GM18951 (cell line): ENCODE measurements around the gene LHX3.

ENCODE experiments used
- POLR2A ChIP-seq: IDR thresholded peaks from 4 replicates; pipeline ENCODE4 v1.6.1; 2011; ENCODE audit warnings: mild to moderate bottlenecking; ENCODE audit not compliant: insufficient read length, insufficient read depth; ENCODE audit errors: extremely low read depth
- in situ Hi-C: fragments of 300-500 bp; cut with MboI; formaldehyde crosslinking; loops from one replicate; pipeline ENCODE4 v1.12.0; 2022; ENCODE audit warnings: low sequenced_read_pairs, mixed read lengths, inconsistent platforms; ENCODE audit not compliant: unreplicated experiment

Gene LHX3

GRCh38 chr9:136193127-136193890 is 11.6 kb downstream of the LHX3 start:
- in situ Hi-C loops = no loop called here
- TF ChIP-seq POLR2A = no peak

DNA sequence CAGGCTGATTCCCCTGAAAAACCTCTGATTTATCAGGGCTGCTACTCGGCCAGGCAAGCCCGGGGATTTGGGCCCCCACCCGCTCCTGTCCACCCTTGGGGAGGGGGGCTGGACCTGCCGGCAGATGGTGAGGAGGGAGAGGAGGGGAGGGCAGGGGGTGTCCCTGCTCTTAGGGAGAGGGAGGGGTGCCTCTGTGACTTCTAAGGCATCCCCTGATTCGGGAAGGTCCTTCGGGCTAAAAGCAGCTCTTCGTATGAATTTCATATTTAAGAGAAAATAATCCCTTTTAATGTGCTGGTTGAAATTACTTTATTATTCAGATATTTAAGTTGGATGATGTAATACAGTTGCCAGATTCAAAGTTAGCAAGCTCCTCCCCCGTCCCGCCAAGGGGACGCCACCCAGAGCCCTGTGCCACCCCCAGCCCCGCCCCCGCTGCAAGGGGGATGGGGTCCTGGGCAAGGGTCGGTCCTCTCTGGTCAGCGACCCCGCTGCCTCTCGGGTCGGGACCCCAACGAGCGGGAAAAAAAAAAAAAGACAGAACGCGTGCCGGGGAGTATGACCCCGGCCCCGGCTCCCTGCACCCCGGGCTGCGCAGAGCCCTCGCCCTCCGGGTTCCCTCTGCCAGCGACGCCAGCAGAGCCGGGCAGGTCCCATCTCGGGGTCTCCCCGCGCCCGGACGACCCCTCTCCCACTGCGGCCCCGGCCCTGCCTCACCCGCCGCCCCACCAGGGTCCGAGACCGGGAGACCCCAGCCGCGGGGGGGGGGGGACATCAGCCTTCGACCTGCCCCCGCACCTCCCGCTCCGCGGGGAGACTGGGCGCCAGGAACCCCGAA is 12.4 kb downstream of the LHX3 start:
- no peak for TF ChIP-seq POLR2A
- in situ Hi-C loops = no loop called here

DNA sequence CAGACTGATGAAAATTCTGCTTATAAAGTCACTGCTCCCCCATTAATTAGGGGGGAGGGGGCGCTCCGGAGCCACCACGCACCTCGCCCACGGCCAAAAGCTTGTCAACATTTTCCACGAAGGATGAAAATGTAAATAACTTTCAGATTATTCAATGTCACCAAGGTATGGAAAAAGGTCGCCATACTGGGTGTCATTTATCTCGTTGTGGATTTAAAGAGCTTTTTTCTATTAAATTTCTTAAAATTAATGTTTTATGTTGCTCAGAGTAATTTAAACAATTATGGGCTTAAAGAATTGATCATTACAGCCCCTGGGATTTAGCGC is 13.0 kb downstream of the LHX3 start:
- in situ Hi-C loops = no loop called here
- no peak for TF ChIP-seq POLR2A

DNA sequence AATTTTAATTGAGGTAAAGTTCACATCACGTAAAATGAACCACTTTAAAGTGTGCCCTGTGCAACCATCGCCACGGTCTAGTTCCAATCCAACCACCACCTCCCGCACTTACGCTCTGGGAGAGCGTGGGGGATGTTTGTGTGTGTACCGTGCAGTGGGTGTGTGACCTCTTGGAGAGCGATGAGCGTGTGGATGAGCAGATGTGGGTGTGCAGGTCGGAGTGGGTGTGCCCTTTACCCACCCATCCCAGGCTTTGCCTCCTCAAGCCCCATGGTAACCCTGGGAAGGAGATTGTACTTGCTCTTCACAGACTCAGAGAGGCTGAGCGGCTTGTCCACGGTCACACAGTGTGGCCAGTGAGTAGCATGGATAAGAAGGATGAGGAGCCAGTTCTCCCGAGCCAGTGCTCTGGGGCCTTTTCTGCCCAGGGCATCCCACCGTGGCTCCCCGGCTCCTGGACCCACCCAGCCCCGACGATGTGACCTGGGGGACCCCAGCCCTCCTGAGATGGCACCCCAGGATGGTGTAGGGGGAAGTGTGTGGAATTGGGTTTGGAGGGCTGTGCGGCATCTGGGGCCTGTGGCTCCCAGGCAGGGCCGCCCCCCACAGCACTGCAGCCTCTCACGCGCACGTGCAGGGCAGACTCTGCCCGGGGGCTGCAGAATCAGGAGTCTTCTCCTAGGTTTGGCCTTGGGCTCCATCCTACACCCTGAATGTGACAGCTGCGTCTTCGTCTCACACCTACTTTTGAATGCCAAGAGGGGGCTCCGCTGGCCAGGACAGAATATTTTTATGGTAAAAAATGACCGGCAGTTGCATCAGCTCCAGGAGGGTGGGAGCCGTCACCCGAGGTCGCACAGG is 13.6 kb downstream of the LHX3 start:
- in situ Hi-C loops = no loop called here
- TF ChIP-seq POLR2A = no peak

GRCh38 chr9:136190656-136191055 is 14.3 kb downstream of the LHX3 start:
- TF ChIP-seq POLR2A = no peak
- in situ Hi-C loops = no loop called here

DNA sequence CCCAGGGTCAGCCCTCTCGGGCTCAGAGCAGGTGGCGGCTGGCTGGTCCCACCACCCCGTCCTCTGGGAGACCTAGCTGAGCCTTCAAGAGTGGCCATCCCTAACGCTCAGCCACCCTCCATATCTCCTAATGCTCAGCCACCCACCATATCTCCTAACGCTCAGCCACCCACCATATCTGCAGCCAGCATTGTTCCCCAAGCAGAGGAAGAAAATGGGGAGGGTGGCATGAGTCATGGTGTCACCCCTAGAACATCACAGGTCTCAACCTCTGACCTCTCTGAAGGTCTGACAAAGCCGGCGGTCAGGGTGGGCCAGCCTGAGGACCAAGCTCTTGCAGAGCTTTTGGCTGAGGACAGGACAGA is 14.7 kb downstream of the LHX3 start:
- in situ Hi-C loops = no loop called here
- no peak for TF ChIP-seq POLR2A

GRCh38 chr9:136189394-136190236 is 15.3 kb downstream of the LHX3 start:
- no peak for TF ChIP-seq POLR2A
- in situ Hi-C loops = no loop called here

- in situ Hi-C loops = no loop called here
Observed at GRCh38 chr9:136187683-136188586, 17.0 kb downstream of the LHX3 start.

GRCh38 chr9:136187197-136187596 is 17.7 kb downstream of the LHX3 start:
- TF ChIP-seq POLR2A = no peak

More at GRCh38 chr9:136187683-136188586, 17.0 kb downstream of the LHX3 start:
- no peak for TF ChIP-seq POLR2A

DNA sequence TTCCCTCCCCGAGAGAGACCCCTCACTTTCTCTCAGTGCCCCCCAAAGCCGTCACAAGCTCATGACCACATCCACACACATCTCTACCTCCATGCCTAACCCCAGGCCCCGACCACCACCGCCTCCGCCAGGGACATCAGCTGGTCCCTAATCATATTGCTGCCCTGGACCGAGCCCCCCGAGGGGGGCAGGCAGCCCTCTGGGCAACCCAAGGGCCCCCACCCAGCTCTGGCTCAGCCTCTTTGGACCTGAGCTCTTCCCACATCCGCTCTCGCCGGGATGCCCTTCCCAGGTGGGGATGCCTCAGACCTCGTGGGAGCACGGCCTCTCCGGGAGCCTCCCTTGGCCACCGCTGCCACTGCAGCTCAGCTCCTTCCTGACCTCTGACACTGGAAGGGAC is 18.5 kb downstream of the LHX3 start:
- in situ Hi-C loops = no loop called here
- no peak for TF ChIP-seq POLR2A

More at GRCh38 chr9:136187197-136187596, 17.7 kb downstream of the LHX3 start:
- in situ Hi-C loops = no loop called here

DNA sequence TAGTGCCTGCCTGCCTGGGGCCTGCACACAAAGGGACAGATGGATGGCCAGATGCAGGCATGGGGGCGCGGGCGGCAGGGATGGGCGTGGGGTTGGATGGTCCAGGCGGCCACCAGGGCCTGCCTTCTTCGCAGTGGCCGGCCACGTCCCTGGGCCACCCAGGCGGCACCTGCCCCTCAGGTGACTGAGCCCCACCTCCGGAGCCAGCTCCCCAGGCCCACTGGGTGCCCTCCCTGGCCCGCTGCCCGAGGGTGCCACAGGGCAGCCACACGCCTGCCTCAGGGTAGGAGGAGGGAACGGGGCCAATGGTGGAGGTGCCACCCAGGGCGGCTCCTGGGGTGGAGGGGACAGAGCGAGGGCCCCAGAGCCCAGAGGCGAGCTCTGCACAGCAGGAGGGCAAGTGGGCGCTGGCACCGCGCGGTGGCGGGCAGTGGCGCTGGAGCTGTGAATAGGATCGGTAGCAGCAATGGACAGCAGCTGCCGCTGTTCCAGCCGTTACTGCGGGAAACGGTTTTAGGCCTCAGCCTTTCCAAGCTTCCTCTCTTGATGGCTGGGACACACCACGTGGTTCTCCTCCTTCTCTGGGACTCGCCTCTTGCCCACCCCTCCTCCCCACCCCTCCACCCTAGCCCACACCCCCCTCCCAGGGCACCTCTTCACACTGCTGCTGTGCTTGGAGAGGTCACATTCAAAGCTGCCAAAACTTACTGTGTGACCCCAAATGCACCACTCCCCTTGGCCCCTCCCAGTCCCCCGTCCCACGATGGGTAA is 19.1 kb downstream of the LHX3 start:
- in situ Hi-C loops = no loop called here
- no peak for TF ChIP-seq POLR2A

GRCh38 chr9:136185066-136185465 is 19.9 kb downstream of the LHX3 start:
- in situ Hi-C loops = no loop called here
- no peak for TF ChIP-seq POLR2A
